ENCODE data around the gene ALDH1A3. TPM values are rescaled to one million over a fixed set of nuclear protein-coding genes. Genes with fewer than 3 reads are reported as not detected.

The ALDH1A3 gene
- total RNA-seq, 2 experiments from 2014 or later: not detected

DNA sequence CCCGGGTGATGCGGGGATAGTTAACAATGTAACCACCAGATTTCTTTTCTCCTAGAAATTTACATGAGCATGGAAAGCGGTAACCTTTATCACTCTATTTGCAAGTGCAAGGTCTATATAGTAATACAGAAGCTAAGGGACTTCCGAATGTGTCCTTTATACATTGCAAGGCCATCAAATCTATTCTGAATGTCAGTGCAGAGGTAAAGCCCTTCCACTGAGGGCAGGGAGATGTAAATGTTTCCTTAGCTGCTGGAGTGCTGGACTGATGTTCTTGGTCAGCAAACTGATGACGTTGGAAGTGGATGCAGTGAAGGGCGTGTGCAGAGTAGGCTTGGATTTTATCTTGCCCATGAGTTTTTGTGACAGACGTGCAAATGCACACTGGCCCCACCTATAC is 6.2 kb downstream of the ALDH1A3 start:
- Mint-ChIP-seq H3K27me3 (peaks cover 87% of the 10 kb centered on the region), H3K27ac (no peak overlapping the region), H3K4me3 (no peak overlapping the region), H3K36me3 (ENCODE audit: low read depth) (no peaks in the 10 kb centered on the region), H3K4me1 (ENCODE audit: low read depth) (no peaks in the 10 kb centered on the region), H3K9me3 (no peaks in the 10 kb centered on the region)
- H3K36me3 ChIP-seq (ENCODE audit: insufficient read depth, low read length): no peaks in the 10 kb centered on the region
- H3K27me3 ChIP-seq (ENCODE audit: control insufficient read depth in 1 of 2, insufficient read depth in 2 of 2, low read length in 2 of 2): peaks cover 34 to 69% of the 10 kb centered on the region in 2 experiments
- peaks cover 3% of the 10 kb centered on the region for H3K4me1 ChIP-seq (ENCODE audit: insufficient read depth, low read length)
- TF ChIP-seq CTCF (IDR thresholded peaks at IDR 0.05): no peak
- H3K4me3 ChIP-seq (ENCODE audit: low read length): no peak overlapping the region
- peaks cover 0 to 1% of the 10 kb centered on the region in 2 experiments for H3K9me3 ChIP-seq (ENCODE audit: control insufficient read depth in 1 of 2, insufficient read depth in 1 of 2, low read length in 2 of 2)
- ChIA-PET POLR2A (no interaction called here), CTCF (no interaction called here)
- ATAC-seq (ENCODE audit: poor library complexity): no peak
- intact Hi-C loops (cut with DNase I, micrococcal nuclease): no loop called here
- no peak overlapping the region for H3K27ac ChIP-seq (ENCODE audit: low read depth in 1 of 2, low read length in 2 of 2)
- DNase-seq: no peak

GRCh38 chr15:100887211-100887913 is 7.7 kb downstream of the ALDH1A3 start:
- no peak overlapping the region for H3K4me3 ChIP-seq (ENCODE audit: low read length)
- no peak overlapping the region for H3K27ac ChIP-seq (ENCODE audit: low read depth in 1 of 2, low read length in 2 of 2)
- Mint-ChIP-seq H3K27me3 (peaks cover 83% of the 10 kb centered on the region), H3K4me3 (no peak overlapping the region), H3K36me3 (ENCODE audit: low read depth) (no peaks in the 10 kb centered on the region), H3K27ac (no peak overlapping the region), H3K9me3 (no peaks in the 10 kb centered on the region), H3K4me1 (ENCODE audit: low read depth) (no peaks in the 10 kb centered on the region)
- no peak for TF ChIP-seq CTCF (IDR thresholded peaks at IDR 0.05)
- ATAC-seq (ENCODE audit: poor library complexity) (no peak), DNase-seq (no peak)
- ChIA-PET POLR2A (no interaction called here), CTCF (no interaction called here)
- H3K27me3 ChIP-seq (ENCODE audit: control insufficient read depth in 1 of 2, insufficient read depth in 2 of 2, low read length in 2 of 2): peaks cover 28 to 61% of the 10 kb centered on the region in 2 experiments
- peaks cover 3% of the 10 kb centered on the region for H3K4me1 ChIP-seq (ENCODE audit: insufficient read depth, low read length)
- intact Hi-C loops (cut with DNase I, micrococcal nuclease): no loop called here
- H3K9me3 ChIP-seq (ENCODE audit: control insufficient read depth in 1 of 2, insufficient read depth in 1 of 2, low read length in 2 of 2): peaks cover 0 to 3% of the 10 kb centered on the region in 2 experiments
- no peaks in the 10 kb centered on the region for H3K36me3 ChIP-seq (ENCODE audit: insufficient read depth, low read length)

GRCh38 chr15:100889385-100890050 is 9.9 kb downstream of the ALDH1A3 start:
- H3K4me3 Mint-ChIP-seq: no peak overlapping the region
- Histone ChIP-seq H3K9me3 (ENCODE audit: control insufficient read depth in 1 of 2, insufficient read depth in 1 of 2, low read length in 2 of 2) (peaks cover 0 to 3% of the 10 kb centered on the region in 2 experiments), H3K4me3 (ENCODE audit: low read length) (no peak overlapping the region), H3K27me3 (ENCODE audit: control insufficient read depth in 1 of 2, insufficient read depth in 2 of 2, low read length in 2 of 2) (peaks cover 34 to 56% of the 10 kb centered on the region in 2 experiments), H3K4me1 (ENCODE audit: insufficient read depth, low read length) (peaks cover 3% of the 10 kb centered on the region), H3K27ac (ENCODE audit: low read depth in 1 of 2, low read length in 2 of 2) (no peak overlapping the region), H3K36me3 (ENCODE audit: insufficient read depth, low read length) (no peaks in the 10 kb centered on the region)
- no peaks in the 10 kb centered on the region for H3K4me1 Mint-ChIP-seq (ENCODE audit: low read depth)
- no peak for DNase-seq
- TF ChIP-seq CTCF (IDR thresholded peaks at IDR 0.05): no peak
- ChIA-PET CTCF (no interaction called here), POLR2A (no interaction called here)
- H3K9me3 Mint-ChIP-seq: no peaks in the 10 kb centered on the region
- H3K27ac Mint-ChIP-seq: no peak overlapping the region
- peaks cover 83% of the 10 kb centered on the region for H3K27me3 Mint-ChIP-seq
- H3K36me3 Mint-ChIP-seq (ENCODE audit: low read depth): no peaks in the 10 kb centered on the region
- ATAC-seq (ENCODE audit: poor library complexity): no peak
- intact Hi-C loops (cut with DNase I, micrococcal nuclease): no loop called here
